Panc1 (cell line): ENCODE results near the gene AKAP17A.

ENCODE experiments used
- CTCF ChIP-seq: fragments of 450-650 bp; IDR thresholded peaks from 2 replicates; pipeline ENCODE4 v1.5.1; 2017; ENCODE audit warnings: mild to moderate bottlenecking
- POLR2AphosphoS5 ChIP-seq: IDR thresholded peaks from 2 replicates; pipeline ENCODE4 v1.6.1; 2012; ENCODE audit warnings: mild to moderate bottlenecking, low read depth, low read length, moderate library complexity
- REST ChIP-seq, 2 experiments: IDR thresholded peaks; 2 replicates each; pipeline ENCODE4 v1.6.1; 2011 to 2012; ENCODE audit warnings: low read depth in 2 of 2, control low read depth in 1 of 2, low read length in 1 of 2, mild to moderate bottlenecking in 1 of 2, moderate library complexity in 1 of 2; ENCODE audit not compliant: insufficient read depth in 1 of 2
- SIN3A ChIP-seq: IDR thresholded peaks from 2 replicates; pipeline ENCODE4 v1.6.1; 2012; ENCODE audit warnings: low read depth, mild to moderate bottlenecking, low read length, moderate library complexity, borderline replicate concordance; ENCODE audit not compliant: insufficient read depth
- TCF7L2 ChIP-seq: IDR thresholded peaks from 2 replicates; pipeline ENCODE4 v1.6.1; 2011; ENCODE audit warnings: mild to moderate bottlenecking, low read depth, low read length, inconsistent platforms

- no peak for TF ChIP-seq SIN3A
- no peak for TF ChIP-seq POLR2AphosphoS5
- no peak for TF ChIP-seq CTCF
- TF ChIP-seq REST (IDR thresholded peaks at IDR 0.05; ENCODE audit: insufficient read depth in 1 of 2, low read depth in 2 of 2, low read length in 1 of 2), result no peak
- no peak for TF ChIP-seq TCF7L2
Measured at GRCh38 chrX:1598876-1599790, 7.7 kb downstream of the AKAP17A start.
